Thoracic aorta (tissue), 2 donors: Measurements from ENCODE around the gene CLNK. TPM values are rescaled to one million over a fixed set of nuclear protein-coding genes. Genes with fewer than 3 reads are reported as not detected.

Source experiments
- ATAC-seq: fragments of 150-250 bp; one replicate; pipeline ENCODE4 v1.8.0; 2017; ENCODE audit warnings: low read depth; ENCODE audit not compliant: insufficient number of reproducible peaks, low FRiP score
- DNase-seq: peaks from one replicate; pipeline ENCODE4 v3.0.0-alpha.2; 2020; ENCODE audit warnings: low spot score
- H3K27ac ChIP-seq, 2 donors: fragments of 200-600 bp; sonication (generic); 1 replicate in 1 of 2; 2 replicates in 1 of 2; pipeline ENCODE4 v1.5.1; 2016; ENCODE audit warnings: mild to moderate bottlenecking in 2 of 2, moderate library complexity in 2 of 2
- H3K27me3 ChIP-seq: fragments of 200-600 bp; sonication (generic); replicated peaks from 2 replicates; pipeline ENCODE4 v1.6.0; 2016; ENCODE audit warnings: mild to moderate bottlenecking; ENCODE audit not compliant: insufficient read depth
- H3K36me3 ChIP-seq: fragments of 200-600 bp; sonication (generic); one replicate; pipeline ENCODE4 v1.5.1; 2016
- H3K4me1 ChIP-seq, 2 donors: fragments of 200-600 bp; sonication (generic); 1 replicate in 1 of 2; 2 replicates in 1 of 2; pipeline versions ENCODE4 v1.5.1 to v1.6.0; 2016; ENCODE audit warnings: low read depth in 2 of 2, mild to moderate bottlenecking in 1 of 2; ENCODE audit not compliant: control insufficient read depth in 1 of 2
- H3K4me3 ChIP-seq: fragments of 200-600 bp; sonication (generic); 2 replicates; pipeline ENCODE4 v1.5.1; 2016; ENCODE audit warnings: mild to moderate bottlenecking
- H3K9me3 ChIP-seq: fragments of 200-600 bp; sonication (generic); 2 replicates; pipeline ENCODE4 v1.5.1; 2016
- CTCF ChIP-seq: fragments of 200-600 bp; sonication (generic); IDR thresholded peaks from one replicate; pipeline ENCODE4 v1.5.1; 2019; ENCODE audit warnings: antibody characterized with exemption
- total RNA-seq, 2 donors: library from RNA; depleted of rRNA; stranded (reverse); fragments of >200 nt; gene quantifications; one replicate each; pipeline versions ENCODE4 v1.1.0 to v1.2.3, GENCODE V29; 2016

The CLNK gene
- total RNA-seq, 2 donors from 2014 or later: not detected

DNA sequence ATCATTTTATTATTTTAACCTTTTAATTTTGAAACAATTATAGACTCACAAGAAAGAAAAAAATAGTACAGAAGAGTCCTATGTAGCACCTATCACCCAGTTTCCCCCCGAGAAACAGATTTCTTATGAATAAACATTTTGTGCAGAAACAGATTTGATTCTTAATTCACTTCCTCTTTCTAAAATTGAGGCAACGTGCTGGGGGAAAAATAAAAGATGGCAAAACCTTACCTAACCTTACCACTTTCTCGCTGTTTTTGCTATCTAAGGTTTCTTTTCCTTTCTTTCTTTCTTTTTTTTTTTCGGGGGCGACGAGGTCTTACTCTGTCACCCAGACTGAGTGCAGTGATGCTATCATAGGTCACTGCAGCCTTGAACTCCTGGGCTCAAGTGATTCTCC is 4.3 kb upstream of the CLNK start:
- H3K4me3 ChIP-seq: no peak overlapping the region
- ATAC-seq (no peak), DNase-seq (no peak)
- no peak for TF ChIP-seq CTCF
- no peaks in the 10 kb centered on the region for H3K27me3 ChIP-seq
- peaks cover 0 to 17% of the 10 kb centered on the region in 2 donors for H3K4me1 ChIP-seq
- no peak overlapping the region for H3K27ac ChIP-seq
- H3K9me3 ChIP-seq: no peaks in the 10 kb centered on the region
- no peaks in the 10 kb centered on the region for H3K36me3 ChIP-seq

GRCh38 chr4:10688022-10688421 is 3.5 kb upstream of the CLNK start:
- no peak overlapping the region for H3K4me3 ChIP-seq
- DNase-seq (no peak), ATAC-seq (no peak)
- H3K36me3 ChIP-seq: no peaks in the 10 kb centered on the region
- H3K27me3 ChIP-seq: no peaks in the 10 kb centered on the region
- TF ChIP-seq CTCF: no peak
- H3K27ac ChIP-seq: no peak overlapping the region
- peaks cover 0 to 17% of the 10 kb centered on the region in 2 donors for H3K4me1 ChIP-seq
- no peaks in the 10 kb centered on the region for H3K9me3 ChIP-seq

DNA sequence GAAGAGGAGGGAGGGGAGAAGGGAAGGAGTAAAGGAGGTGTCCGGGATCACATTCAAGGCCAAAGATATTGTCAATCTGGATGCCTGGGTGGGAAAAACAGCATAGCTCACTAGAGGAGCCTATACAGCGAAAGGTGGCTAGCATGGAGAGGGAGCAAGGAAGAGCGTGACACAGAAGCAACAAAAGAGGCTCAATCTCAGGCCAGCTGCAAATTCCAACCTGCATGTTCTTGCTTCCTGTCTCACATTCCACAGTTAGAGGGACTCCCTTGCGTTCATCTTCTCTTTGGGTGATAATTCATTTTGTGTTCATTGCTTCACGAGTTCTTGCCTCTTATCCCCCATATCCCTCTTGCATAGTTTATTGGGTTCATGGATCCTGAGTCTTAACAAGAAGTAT is 3.0 kb upstream of the CLNK start:
- ATAC-seq: no peak
- H3K36me3 ChIP-seq: no peaks in the 10 kb centered on the region
- H3K9me3 ChIP-seq: no peaks in the 10 kb centered on the region
- no peak for DNase-seq
- H3K27me3 ChIP-seq: no peaks in the 10 kb centered on the region
- H3K27ac ChIP-seq: no peak overlapping the region
- TF ChIP-seq CTCF: no peak
- peaks cover 0 to 13% of the 10 kb centered on the region in 2 donors for H3K4me1 ChIP-seq
- no peak overlapping the region for H3K4me3 ChIP-seq

DNA sequence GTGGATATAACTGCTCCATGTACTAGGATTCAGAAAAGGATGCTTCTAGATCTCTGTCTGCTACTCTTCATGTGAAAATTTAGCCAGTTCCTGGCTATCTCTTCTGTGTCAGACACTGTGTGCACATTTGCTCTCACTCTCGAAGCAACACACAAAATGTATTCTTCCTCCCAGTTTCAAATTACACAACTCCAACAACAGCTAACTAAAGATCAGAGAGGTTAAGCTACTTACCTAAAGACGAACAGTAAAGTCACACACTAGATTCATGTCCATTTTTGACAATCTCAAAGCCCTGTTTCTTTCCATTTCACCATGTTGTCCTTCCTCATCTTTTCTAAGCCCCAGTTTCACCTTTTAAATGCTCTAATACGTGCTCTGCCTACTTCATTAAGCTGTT is 2.2 kb downstream of the CLNK start:
- no peak for ATAC-seq

GRCh38 chr4:10677796-10678497 is 6.6 kb downstream of the CLNK start:
- TF ChIP-seq CTCF: no peak
- no peak overlapping the region for H3K4me3 ChIP-seq
- H3K4me1 ChIP-seq: no peaks in the 10 kb centered on the region
- ATAC-seq (no peak), DNase-seq (no peak)
- H3K27me3 ChIP-seq: no peaks in the 10 kb centered on the region
- no peaks in the 10 kb centered on the region for H3K9me3 ChIP-seq
- H3K36me3 ChIP-seq: no peaks in the 10 kb centered on the region
- no peak overlapping the region for H3K27ac ChIP-seq

More for the DNA sequence above, 2.2 kb downstream of the CLNK start:
- no peak for DNase-seq
- Histone ChIP-seq H3K27me3 (no peaks in the 10 kb centered on the region), H3K4me3 (no peak overlapping the region), H3K27ac (no peak overlapping the region), H3K36me3 (no peaks in the 10 kb centered on the region), H3K9me3 (no peaks in the 10 kb centered on the region), H3K4me1 (no peaks in the 10 kb centered on the region)
- TF ChIP-seq CTCF: no peak
